Sigmoid colon (tissue), 7 donors: Measurements from ENCODE around the gene KCNQ2. TPM values are rescaled to one million over a fixed set of nuclear protein-coding genes. Genes with fewer than 3 reads are reported as not detected.

Source experiments
- DNase-seq: peaks from one replicate; pipeline ENCODE4 v3.0.0-alpha.2; 2019
- H3K27ac ChIP-seq, 4 donors: fragments of 200-600 bp; sonication (generic); one replicate each; pipeline ENCODE4 v1.5.1; 2016 to 2019; ENCODE audit warnings: mild to moderate bottlenecking in 1 of 4
- H3K27me3 ChIP-seq, 3 donors: fragments of 200-600 bp; sonication (generic); one replicate each; pipeline ENCODE4 v1.5.1; 2019; ENCODE audit warnings: mild to moderate bottlenecking in 1 of 3
- H3K36me3 ChIP-seq, 4 donors: fragments of 200-600 bp; sonication (generic); one replicate each; pipeline ENCODE4 v1.5.1; 2016 to 2019
- H3K4me1 ChIP-seq, 4 donors: fragments of 200-600 bp; sonication (generic); one replicate each; pipeline ENCODE4 v1.5.1; 2017 to 2019
- H3K4me3 ChIP-seq, 4 donors: fragments of 200-600 bp; sonication (generic); one replicate each; pipeline ENCODE4 v1.5.1; 2017 to 2019; ENCODE audit warnings: mild to moderate bottlenecking in 2 of 4, moderate library complexity in 1 of 4
- H3K9me3 ChIP-seq, 4 donors: fragments of 200-600 bp in 3 of 4; sonication (generic) in 3 of 4; one replicate each; pipeline versions ENCODE4 v1.5.1 to v1.6.1; 2013 to 2019
- EP300 ChIP-seq, 4 donors: sonication (generic); formaldehyde crosslinking; IDR thresholded peaks; one replicate each; pipeline ENCODE4 v1.6.1; 2017; ENCODE audit warnings: antibody characterized with exemption in 4 of 4
- POLR2A ChIP-seq, 2 donors: fragments of 450-650 bp; IDR thresholded peaks; one replicate each; pipeline ENCODE4 v1.6.1; 2016; ENCODE audit warnings: antibody characterized with exemption in 2 of 2, mild to moderate bottlenecking in 2 of 2, moderate library complexity in 2 of 2
- POLR2AphosphoS5 ChIP-seq, 4 donors: sonication (generic); formaldehyde crosslinking; IDR thresholded peaks; one replicate each; pipeline ENCODE4 v1.6.1; 2017; ENCODE audit warnings: antibody characterized with exemption in 4 of 4
- WGBS, 2 donors: extraction: QIAGEN DNeasy Blood & Tissue Kit; methylation state at CpG; one replicate each; pipeline ENCODE4 v1.1.7; 2013; 5-methylcytosine and 5-hydroxymethylcytosine counted together
- intact Hi-C: fragments of 100-400 bp; cut with DNase I; formaldehyde crosslinking; loops from one replicate; pipeline ENCODE4 v1.15.1; 2023
- polyA plus RNA-seq, 3 donors: library from polyadenylated mRNA; stranded (reverse); fragments of 200-250 nt; gene quantifications; one replicate each; pipeline ENCODE4 v1.2.3, GENCODE V29; 2013
- total RNA-seq, 4 donors: library from RNA; depleted of rRNA; stranded (reverse); fragments of >200 nt; gene quantifications; one replicate each; pipeline ENCODE4 v1.1.0, GENCODE V29; 2016
- TF ChIP-seq, protein P1 (sequence below), 4 experiments: fragments of 450-650 bp in 3 of 4; fragments of 200-600 bp in 1 of 4; IDR thresholded peaks; one replicate each; pipeline ENCODE4 v1.5.1; 2016 to 2019; ENCODE audit warnings: antibody characterized with exemption in 4 of 4, mild to moderate bottlenecking in 3 of 4, moderate library complexity in 2 of 4
- donor health status: healthy with polysubstance abuse.
- donor health status: Bipolar disorder and iron deficiency.
- donor health status: healthy.

The KCNQ2 gene
- total and polyA plus RNA-seq, 7 donors = 0.83 to 4.2 (median 1.2) TPM; not detected in 3

DNA sequence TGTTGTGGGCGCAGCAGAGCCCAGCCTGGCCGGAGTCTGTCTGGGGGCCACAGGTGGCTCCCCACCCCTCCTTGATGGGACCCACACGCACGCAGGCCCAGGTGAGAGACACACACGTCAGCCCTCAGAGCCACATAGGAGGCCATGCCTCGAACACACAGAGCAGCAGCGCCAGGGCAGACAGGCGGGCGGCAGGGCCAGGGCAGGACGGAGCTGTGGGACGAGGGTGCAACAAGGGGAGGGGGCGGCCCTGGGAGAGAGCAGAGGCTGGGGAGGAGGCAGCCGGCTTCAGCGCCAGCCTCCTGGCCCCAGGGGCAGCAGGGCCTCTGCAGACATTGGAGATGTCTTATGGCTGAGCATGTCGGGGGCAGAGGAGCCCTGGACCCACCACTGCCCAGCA, 42.5 kb downstream of the KCNQ2 start:
- Histone ChIP-seq H3K4me3 (no peak overlapping the region), H3K4me1 (no peaks in the 10 kb centered on the region), H3K9me3 (no peaks in the 10 kb centered on the region), H3K27ac (no peak overlapping the region), H3K27me3 (peaks cover 0 to 33% (median 12%) of the 10 kb centered on the region in 3 donors), H3K36me3 (no peaks in the 10 kb centered on the region)
- TF ChIP-seq, protein P1, sequence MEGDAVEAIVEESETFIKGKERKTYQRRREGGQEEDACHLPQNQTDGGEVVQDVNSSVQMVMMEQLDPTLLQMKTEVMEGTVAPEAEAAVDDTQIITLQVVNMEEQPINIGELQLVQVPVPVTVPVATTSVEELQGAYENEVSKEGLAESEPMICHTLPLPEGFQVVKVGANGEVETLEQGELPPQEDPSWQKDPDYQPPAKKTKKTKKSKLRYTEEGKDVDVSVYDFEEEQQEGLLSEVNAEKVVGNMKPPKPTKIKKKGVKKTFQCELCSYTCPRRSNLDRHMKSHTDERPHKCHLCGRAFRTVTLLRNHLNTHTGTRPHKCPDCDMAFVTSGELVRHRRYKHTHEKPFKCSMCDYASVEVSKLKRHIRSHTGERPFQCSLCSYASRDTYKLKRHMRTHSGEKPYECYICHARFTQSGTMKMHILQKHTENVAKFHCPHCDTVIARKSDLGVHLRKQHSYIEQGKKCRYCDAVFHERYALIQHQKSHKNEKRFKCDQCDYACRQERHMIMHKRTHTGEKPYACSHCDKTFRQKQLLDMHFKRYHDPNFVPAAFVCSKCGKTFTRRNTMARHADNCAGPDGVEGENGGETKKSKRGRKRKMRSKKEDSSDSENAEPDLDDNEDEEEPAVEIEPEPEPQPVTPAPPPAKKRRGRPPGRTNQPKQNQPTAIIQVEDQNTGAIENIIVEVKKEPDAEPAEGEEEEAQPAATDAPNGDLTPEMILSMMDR (IDR thresholded peaks at IDR 0.05) = no peak
- TF ChIP-seq EP300 (IDR thresholded peaks at IDR 0.05) (no peak), POLR2AphosphoS5 (IDR thresholded peaks at IDR 0.05) (no peak), POLR2A (IDR thresholded peaks at IDR 0.05) (no peak)
- no peak for DNase-seq
- intact Hi-C loops = no loop called here
- WGBS, 2 donors = 86 to 90% methylated on average over 15 of the region's 15 CpGs

DNA sequence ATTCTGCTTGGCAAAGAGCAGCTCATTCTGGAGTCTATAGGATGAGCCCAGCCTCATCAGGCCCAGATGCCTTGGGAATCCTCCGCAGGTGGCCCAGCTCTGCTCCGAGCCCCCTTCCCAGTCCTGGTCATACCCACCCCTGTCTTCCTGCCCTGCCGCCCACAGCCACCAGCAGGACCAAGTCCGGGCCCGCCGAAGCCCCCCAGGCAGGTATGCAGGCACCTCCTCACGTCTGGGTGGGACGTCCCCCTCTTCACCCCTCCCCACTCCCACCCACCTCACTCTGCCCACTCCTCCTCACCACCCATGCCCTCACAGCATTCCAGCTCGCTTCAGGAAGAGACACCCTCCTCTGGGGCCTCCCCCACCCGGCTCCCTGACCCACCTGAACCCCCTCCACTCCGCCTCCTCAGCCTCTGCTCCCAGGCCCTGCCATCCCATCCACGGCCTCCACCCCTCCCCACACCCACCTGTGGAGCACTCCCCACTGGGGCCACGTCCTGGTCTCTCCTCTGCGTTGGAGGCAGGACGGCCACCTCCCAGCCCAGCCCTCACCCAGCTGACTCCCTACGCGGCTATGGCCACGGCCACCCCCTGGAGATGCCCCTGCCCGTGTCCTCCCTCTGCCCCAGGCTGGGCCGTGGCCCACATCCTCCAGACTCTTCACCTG, 43.4 kb downstream of the KCNQ2 start:
- Histone ChIP-seq H3K4me3 (no peak overlapping the region), H3K27ac (no peak overlapping the region), H3K9me3 (no peaks in the 10 kb centered on the region), H3K27me3 (peaks cover 0 to 23% (median 12%) of the 10 kb centered on the region in 3 donors), H3K4me1 (no peaks in the 10 kb centered on the region), H3K36me3 (no peaks in the 10 kb centered on the region)
- TF ChIP-seq, protein P1 (IDR thresholded peaks at IDR 0.05) = no peak
- no peak for TF ChIP-seq EP300 (IDR thresholded peaks at IDR 0.05)
- TF ChIP-seq POLR2A (IDR thresholded peaks at IDR 0.05) = no peak
- no peak for TF ChIP-seq POLR2AphosphoS5 (IDR thresholded peaks at IDR 0.05)
- intact Hi-C loops = no loop called here
- WGBS, 2 donors = 76 to 84% methylated on average over 20 of the region's 20 CpGs
- DNase-seq = no peak

DNA sequence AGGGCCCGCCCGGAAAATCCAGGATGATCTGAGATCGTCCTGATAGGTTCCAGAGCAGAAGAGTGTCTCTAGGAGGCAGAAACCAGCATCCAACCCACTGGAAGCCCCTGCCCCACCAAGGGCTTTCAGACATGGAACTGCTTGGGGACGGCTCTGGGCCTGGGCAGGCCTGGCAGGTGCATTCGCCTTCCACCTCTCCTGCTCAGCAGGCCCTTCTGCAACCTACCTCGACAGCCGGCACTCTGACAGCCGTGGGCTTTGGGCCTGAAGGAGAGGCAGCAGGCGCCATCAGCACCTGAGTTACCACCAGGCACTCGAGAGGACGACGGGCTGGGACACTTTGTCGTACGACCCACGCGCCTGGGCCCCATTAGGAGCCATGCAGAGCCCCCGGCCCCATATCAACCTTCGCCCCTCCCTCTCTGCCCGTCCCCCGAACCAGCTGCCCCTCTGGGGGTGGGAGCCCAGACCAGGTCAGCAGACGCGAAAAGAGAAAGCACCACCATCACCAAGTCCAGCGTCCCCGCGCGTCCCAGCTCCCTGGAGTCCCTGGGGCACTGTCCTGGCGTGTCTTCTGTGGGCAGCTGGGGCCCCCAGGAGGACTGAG, 44.6 kb downstream of the KCNQ2 start:
- no peak for DNase-seq
- no peaks in the 10 kb centered on the region for H3K36me3 ChIP-seq
- H3K27me3 ChIP-seq = peaks cover 0 to 21% (median 12%) of the 10 kb centered on the region in 3 donors
- H3K4me3 ChIP-seq = no peak overlapping the region
- H3K9me3 ChIP-seq = no peaks in the 10 kb centered on the region
- H3K4me1 ChIP-seq = no peaks in the 10 kb centered on the region
- intact Hi-C loops = no loop called here
- 87 to 92% methylated on average over 27 of the region's 27 CpGs for WGBS, 2 donors
- no peak overlapping the region for H3K27ac ChIP-seq
- no peak for TF ChIP-seq EP300 (IDR thresholded peaks at IDR 0.05)
- TF ChIP-seq POLR2AphosphoS5 (IDR thresholded peaks at IDR 0.05) = no peak
- TF ChIP-seq, protein P1 (IDR thresholded peaks at IDR 0.05) = no peak
- no peak for TF ChIP-seq POLR2A (IDR thresholded peaks at IDR 0.05)

DNA sequence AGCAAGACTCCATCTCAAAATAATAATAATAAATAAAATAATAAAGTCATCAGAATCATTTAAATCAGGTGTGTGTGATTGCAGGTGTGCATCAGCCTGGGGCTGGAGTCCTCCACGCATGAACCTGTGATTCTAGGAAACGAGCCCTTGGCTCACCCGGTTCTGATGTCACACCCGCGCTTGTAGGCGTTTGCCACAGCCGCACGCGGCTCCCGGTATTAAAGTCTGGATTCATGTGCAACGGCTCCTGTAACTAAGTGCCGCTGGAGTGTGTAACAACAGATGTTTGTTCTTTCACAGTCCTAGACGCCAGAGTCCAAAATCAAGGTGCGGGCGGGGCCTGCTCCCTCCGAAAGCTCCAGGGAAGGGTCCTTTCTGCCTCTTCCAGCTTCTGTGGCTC, 45.2 kb downstream of the KCNQ2 start:
- Histone ChIP-seq H3K27ac (no peak overlapping the region), H3K27me3 (peaks cover 0 to 25% (median 12%) of the 10 kb centered on the region in 3 donors), H3K4me1 (no peaks in the 10 kb centered on the region), H3K4me3 (no peak overlapping the region), H3K36me3 (no peaks in the 10 kb centered on the region), H3K9me3 (no peaks in the 10 kb centered on the region)
- intact Hi-C loops = no loop called here
- TF ChIP-seq POLR2AphosphoS5 (IDR thresholded peaks at IDR 0.05) (no peak), EP300 (IDR thresholded peaks at IDR 0.05) (no peak), POLR2A (IDR thresholded peaks at IDR 0.05) (no peak)
- TF ChIP-seq, protein P1 (IDR thresholded peaks at IDR 0.05) = no peak
- WGBS, 2 donors = 49 to 89% methylated on average over 16 of the region's 16 CpGs
- no peak for DNase-seq
